Islet of Langerhans (tissue), 1 donor: ENCODE measurements around the gene MCTS1.
A peak's percentile ranks its signal among the peaks of the same experiment; 100 is the strongest.
"Not testable (repeated sequence)": the region's sequence is repeated elsewhere in the genome, so short reads cannot be mapped to it uniquely, and the experiment has no call there.

Experiments used
- FAIRE-seq: peaks from one replicate; lab custom pipeline; 2011; peaks lifted over from hg19 to GRCh38; lab: Jason Lieb, UNC

Gene MCTS1

DNA sequence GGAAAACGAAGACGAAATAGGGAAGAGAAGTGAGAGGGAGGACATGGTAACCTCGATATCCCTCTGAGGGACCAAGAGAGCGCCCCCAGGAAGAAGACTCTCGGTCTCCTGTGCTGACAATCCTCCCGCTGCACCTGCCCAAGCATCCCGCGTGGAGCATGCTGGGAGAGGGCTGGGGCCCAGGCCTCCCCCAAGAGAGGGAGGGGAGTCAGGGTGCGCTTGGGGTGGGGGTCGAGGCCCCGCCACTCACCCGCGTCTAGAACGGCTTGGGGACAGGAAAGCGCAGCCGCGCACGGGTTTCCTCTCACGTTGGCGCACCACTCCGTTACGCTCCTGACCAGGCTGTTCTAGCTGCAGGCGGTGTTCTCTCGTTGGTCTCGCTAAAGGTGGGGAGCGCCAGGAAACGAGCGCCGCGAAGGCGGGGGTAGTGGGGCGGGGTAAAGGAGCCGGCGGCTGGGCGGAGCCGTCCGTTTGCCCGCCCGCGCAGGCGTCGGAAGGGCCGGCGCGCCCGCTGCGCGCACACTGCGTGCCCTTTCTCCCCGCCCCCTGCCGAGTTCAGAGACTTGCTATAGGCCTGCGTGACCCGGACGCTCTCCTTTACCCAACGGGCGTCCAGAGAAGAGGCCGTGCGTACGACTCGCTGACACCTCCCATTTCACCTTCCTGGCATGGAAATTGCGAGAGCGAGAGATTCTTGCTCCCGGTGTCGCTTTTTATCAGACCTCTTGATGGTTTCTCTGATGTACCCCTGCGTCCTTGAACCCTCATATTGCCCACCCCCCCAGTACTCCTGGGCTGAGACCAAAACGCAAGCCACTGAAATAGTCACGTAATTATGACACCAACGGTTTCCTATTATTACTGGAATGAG, 26.0 kb downstream of the MCTS1 start, which contains the start of gene C1GALT1C1:
Gene C1GALT1C1, minus strand, starts transcription at position 388 of the 871 bp plus-strand sequence. CDS start 2,888 bp downstream, outside the sequence.
- FAIRE-seq: peak; percentile 60

DNA sequence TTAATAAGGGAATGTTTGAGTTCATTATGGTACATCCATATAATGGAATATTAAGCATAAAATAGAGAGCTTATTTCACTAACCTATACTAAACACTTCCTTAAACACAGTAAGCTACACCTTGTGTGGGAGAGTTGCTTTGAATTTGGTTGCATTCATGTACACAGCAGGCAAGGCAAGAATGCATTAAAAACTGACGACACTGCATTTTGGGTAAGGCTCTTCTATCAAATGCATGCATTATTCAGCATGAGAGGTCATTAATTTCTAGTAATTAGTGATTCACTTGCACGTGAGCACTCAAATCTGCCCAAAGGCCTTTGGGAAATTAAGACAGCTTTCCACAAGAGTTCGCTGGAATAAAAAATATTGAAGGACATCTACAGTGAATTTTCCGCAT, 34.7 kb downstream of the MCTS1 start:
- no peak for FAIRE-seq

DNA sequence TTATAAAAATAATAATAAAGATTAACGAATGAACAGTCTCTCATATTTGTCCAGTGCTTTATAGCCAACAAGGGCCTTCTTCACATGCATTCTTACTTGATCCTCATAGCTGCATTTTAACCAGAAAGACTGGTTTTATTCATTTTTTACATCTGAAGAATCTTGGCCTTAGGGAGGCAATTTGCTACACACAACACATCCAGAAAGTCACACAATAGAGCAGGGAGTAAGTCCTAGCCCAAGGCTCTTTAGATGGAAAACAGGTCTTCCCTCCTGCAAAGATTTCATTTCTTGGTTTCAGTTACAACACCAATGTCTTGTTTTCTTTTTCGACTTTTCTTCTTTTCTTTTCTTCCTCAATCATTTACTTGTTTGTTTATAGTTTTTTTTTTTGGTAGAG, 39.0 kb downstream of the MCTS1 start:
- FAIRE-seq: no peak

DNA sequence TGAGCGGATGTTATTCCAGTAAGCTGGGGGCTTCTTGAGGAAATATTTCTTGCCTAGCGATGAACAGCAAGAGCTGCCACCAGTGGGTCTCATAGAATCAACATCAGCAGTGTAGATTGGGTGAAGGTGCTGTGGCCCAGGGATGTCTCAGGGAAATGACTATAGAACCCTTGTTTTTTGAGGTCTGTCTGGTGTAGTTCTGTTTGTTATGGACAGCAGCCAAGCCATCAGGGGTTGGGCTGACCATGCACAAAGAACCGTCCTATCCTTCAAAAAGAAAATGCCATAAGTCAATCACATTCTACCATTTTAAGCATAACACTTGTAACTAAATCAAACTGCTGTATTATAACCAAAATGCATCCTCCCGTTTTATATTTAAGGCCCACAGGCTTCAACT, 43.2 kb downstream of the MCTS1 start:
- no peak for FAIRE-seq

DNA sequence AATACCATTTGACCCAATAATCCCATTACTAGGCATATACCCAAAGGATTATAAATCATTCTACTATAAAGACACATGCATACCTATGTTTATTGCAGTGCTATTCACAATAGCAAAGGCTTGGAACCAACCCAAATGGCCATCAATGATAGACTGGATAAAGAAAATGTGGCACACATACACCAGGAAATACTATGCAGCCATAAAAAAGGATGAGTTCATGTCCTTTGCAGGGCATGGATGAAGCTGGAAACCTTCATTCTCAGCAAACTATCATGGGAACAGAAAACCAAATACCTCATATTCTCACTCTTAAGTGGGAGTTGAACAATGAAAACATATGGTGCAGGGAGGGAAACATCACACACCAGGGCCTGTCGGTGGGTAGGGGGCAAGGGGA, 48.4 kb downstream of the MCTS1 start:
- not testable (repeated sequence) for FAIRE-seq

DNA sequence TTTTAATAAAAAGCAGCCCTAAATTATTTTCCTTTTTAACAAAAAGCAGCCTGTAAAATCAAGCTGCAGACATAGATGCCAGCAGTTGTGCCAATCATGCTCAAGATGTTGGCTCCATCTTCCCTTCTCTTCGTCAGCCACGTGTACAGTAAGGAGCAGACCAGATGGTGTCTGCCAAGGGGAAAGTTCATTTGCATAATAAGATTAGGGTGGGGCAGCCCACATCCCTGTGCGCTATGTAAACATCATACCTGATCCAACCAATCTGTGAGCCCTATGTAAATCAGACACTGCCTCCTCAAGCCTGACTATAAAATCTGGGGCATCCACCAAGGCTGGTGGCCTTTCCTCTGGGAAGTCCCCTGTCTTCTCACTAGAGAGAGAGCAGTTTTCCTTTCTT, 49.1 kb downstream of the MCTS1 start:
- no peak for FAIRE-seq

DNA sequence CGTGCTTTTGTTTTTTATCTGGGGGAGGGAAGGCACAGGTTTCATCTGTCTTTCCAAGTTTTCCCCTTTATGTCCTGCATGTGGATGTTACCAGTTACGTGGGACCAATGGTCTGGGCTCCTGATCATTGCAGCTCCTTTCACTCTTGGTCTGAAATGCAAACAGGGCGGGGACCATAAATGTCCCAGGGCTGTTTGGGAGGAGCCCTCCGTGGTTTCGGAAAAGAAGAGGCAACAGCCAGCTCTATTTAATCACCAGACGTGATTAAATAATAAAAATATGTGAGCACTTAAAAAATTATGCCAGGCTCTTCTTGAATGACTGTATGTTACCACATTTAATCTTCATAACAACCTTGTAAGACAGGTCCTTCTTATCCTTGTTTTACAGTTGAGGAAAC, 56.7 kb downstream of the MCTS1 start:
- no peak for FAIRE-seq
